OCI-LY7 (cell line): ENCODE measurements around the gene CEACAM1. TPM values are rescaled to one million over a fixed set of nuclear protein-coding genes. Genes with fewer than 3 reads are reported as not detected.

ENCODE experiments used
- BruUV-seq: library from RNA; stranded (reverse); fragments of 400-500 nt; replicated peaks from 2 replicates; lab custom pipeline; 2021; lab: Mats Ljungman, UMichigan
- CTCF ChIA-PET: fragments of 300-600 bp; sonication (Branson Sonifier 250); formaldehyde crosslinking; loops from one replicate; lab custom pipeline; 2022; ENCODE audit warnings: antibody characterized with exemption; ENCODE audit not compliant: unreplicated experiment; lab: Charles Lee
- POLR2A ChIA-PET: fragments of 300-600 bp; sonication (Branson Sonifier 250); formaldehyde crosslinking; loops from one replicate; lab custom pipeline; 2022; ENCODE audit warnings: antibody characterized with exemption; lab: Charles Lee
- DNase-seq: peaks from one replicate; pipeline ENCODE4 v3.0.0-alpha.2; 2015; ENCODE audit warnings: low spot score
- H2AFZ ChIP-seq: fragments of 200-600 bp; sonication (generic), shearing (Covaris generic); 2 replicates; pipeline ENCODE4 v1.6.1; 2014; ENCODE audit warnings: mild to moderate bottlenecking, antibody characterized with exemption, low read length, moderate library complexity
- H3K27ac ChIP-seq: fragments of 200-600 bp; sonication (generic); 2 replicates; pipeline ENCODE4 v1.5.1; 2014; ENCODE audit warnings: mixed run types, low read depth, mild to moderate bottlenecking, moderate library complexity, low read length, inconsistent platforms; ENCODE audit not compliant: poor library complexity, severe bottlenecking
- H3K36me3 ChIP-seq: fragments of 200-600 bp; sonication (generic); 2 replicates; pipeline ENCODE4 v1.6.1; 2014; ENCODE audit warnings: mild to moderate bottlenecking, antibody characterized with exemption, low read length, moderate library complexity, mixed read lengths; ENCODE audit not compliant: insufficient read depth
- H3K4me1 ChIP-seq: fragments of 200-600 bp; sonication (generic); 2 replicates; pipeline ENCODE4 v1.5.1; 2014; ENCODE audit warnings: mild to moderate bottlenecking, low read length; ENCODE audit not compliant: insufficient read depth, poor library complexity, severe bottlenecking
- H3K4me2 ChIP-seq: fragments of 200-600 bp; sonication (generic); 2 replicates; pipeline ENCODE4 v1.6.1; 2014; ENCODE audit warnings: mild to moderate bottlenecking, low read length
- H3K4me3 ChIP-seq: fragments of 200-600 bp; sonication (generic); 2 replicates; pipeline ENCODE4 v1.5.1; 2014; ENCODE audit warnings: mild to moderate bottlenecking, low read depth, low read length; ENCODE audit not compliant: poor library complexity, severe bottlenecking
- H3K79me2 ChIP-seq: fragments of 200-600 bp; sonication (generic); 2 replicates; pipeline ENCODE4 v1.6.1; 2016; ENCODE audit warnings: low read depth, mild to moderate bottlenecking, low read length, moderate library complexity, mixed read lengths; ENCODE audit not compliant: insufficient read depth
- H3K9me2 ChIP-seq: fragments of 200-600 bp; sonication (generic); 2 replicates; pipeline ENCODE4 v1.6.1; 2016; ENCODE audit warnings: mild to moderate bottlenecking, low read length, mixed read lengths; ENCODE audit not compliant: insufficient read depth
- H3K9me3 ChIP-seq: fragments of 200-600 bp; sonication (generic); 2 replicates; pipeline ENCODE4 v1.6.1; 2014; ENCODE audit warnings: mild to moderate bottlenecking, mixed run types, low read length, mixed read lengths
- H4K20me1 ChIP-seq: fragments of 200-600 bp; sonication (generic); 2 replicates; pipeline ENCODE4 v1.6.1; 2014; ENCODE audit warnings: mild to moderate bottlenecking, antibody characterized with exemption, low read length, moderate library complexity, mixed read lengths; ENCODE audit not compliant: insufficient read depth
- EZH2phosphoT487 ChIP-seq: fragments of 200-600 bp; sonication (generic); IDR thresholded peaks from 2 replicates; pipeline ENCODE4 v1.6.1; 2018; ENCODE audit warnings: low read depth, borderline replicate concordance, mild to moderate bottlenecking, mixed run types, antibody characterized with exemption, low read length, moderate library complexity, mixed read lengths
- intact Hi-C: fragments of 100-400 bp; cut with micrococcal nuclease; formaldehyde crosslinking; loops from one replicate; pipeline ENCODE4 v1.10.0; 2022; ENCODE audit not compliant: unreplicated experiment
- total RNA-seq, 2 experiments: library from RNA; depleted of rRNA in 1 of 2; stranded (reverse); fragments of >200 nt in 1 of 2; shearing (Covaris generic) in 1 of 2; gene quantifications; 2 replicates each; pipeline ENCODE4 v1.2.3, GENCODE V29; 2014 to 2022
- TF ChIP-seq, protein P1 (sequence below): fragments of 200-600 bp; sonication (generic); conservative IDR thresholded peaks from 2 replicates; pipeline ENCODE4 v1.5.1; 2014; ENCODE audit warnings: mild to moderate bottlenecking, antibody characterized with exemption, low read length, moderate library complexity, mixed read lengths

Gene CEACAM1
- total RNA-seq, 2 experiments from 2014 or later, result 0.50 to 1.5 TPM

DNA sequence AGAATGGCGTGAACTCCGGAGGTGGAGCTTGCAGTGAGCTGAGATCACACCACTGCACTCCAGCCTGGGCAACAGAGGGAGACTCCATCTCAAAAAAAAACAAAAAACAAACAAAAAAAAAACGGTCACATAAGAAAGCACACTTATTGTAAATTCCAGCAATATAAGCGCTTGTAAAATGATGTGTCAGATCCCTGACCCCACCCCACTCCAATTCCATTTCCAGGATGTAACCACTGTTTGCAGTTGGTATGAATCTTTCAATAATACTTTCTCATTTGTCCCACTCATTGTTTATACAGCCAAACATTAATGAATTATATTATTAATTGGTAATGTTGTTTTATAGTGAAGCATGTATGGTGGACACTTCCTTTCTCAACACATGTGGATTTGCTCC lies 15.9 kb upstream of the CEACAM1 start:
- no peak overlapping the region for H3K4me3 ChIP-seq
- H3K4me1 ChIP-seq, result no peaks in the 10 kb centered on the region
- H3K79me2 ChIP-seq, result no peaks in the 10 kb centered on the region
- TF ChIP-seq, protein P1, sequence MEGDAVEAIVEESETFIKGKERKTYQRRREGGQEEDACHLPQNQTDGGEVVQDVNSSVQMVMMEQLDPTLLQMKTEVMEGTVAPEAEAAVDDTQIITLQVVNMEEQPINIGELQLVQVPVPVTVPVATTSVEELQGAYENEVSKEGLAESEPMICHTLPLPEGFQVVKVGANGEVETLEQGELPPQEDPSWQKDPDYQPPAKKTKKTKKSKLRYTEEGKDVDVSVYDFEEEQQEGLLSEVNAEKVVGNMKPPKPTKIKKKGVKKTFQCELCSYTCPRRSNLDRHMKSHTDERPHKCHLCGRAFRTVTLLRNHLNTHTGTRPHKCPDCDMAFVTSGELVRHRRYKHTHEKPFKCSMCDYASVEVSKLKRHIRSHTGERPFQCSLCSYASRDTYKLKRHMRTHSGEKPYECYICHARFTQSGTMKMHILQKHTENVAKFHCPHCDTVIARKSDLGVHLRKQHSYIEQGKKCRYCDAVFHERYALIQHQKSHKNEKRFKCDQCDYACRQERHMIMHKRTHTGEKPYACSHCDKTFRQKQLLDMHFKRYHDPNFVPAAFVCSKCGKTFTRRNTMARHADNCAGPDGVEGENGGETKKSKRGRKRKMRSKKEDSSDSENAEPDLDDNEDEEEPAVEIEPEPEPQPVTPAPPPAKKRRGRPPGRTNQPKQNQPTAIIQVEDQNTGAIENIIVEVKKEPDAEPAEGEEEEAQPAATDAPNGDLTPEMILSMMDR, result no peak
- no peak for TF ChIP-seq EZH2phosphoT487
- DNase-seq, result no peak
- H2AFZ ChIP-seq, result no peak overlapping the region
- H3K36me3 ChIP-seq, result no peaks in the 10 kb centered on the region
- H3K9me2 ChIP-seq, result no peaks in the 10 kb centered on the region
- H3K4me2 ChIP-seq, result no peak overlapping the region
- H4K20me1 ChIP-seq, result no peaks in the 10 kb centered on the region
- no TSS peak for BruUV-seq
- H3K9me3 ChIP-seq, result no peaks in the 10 kb centered on the region
- intact Hi-C loops, result no loop called here
- CTCF ChIA-PET, result no interaction called here
- H3K27ac ChIP-seq, result no peak overlapping the region
- POLR2A ChIA-PET, result no interaction called here

DNA sequence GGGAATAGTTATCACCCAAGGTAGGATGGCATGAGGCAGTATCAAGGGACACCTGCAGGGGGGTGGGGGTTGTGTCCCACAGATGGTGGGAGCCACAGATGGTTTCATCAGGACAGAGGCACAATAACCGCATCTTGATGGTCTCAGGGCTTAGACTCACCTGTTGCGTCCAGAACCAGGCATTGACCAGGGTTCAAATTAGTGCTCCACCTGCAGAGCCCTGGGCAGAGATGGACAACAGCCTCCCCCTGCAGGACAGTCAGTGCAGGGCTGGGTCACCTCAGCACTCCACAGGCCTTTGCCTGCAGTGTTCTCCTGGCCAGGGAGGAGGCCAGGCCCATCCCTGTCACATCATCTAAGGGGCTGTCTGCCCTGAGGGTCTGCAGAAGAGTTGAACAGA lies 14.5 kb upstream of the CEACAM1 start:
- no peaks in the 10 kb centered on the region for H3K4me1 ChIP-seq
- intact Hi-C loops, result no loop called here
- no peaks in the 10 kb centered on the region for H3K36me3 ChIP-seq
- H3K4me3 ChIP-seq, result no peak overlapping the region
- no peak for TF ChIP-seq EZH2phosphoT487
- TF ChIP-seq, protein P1, result no peak
- H4K20me1 ChIP-seq, result no peaks in the 10 kb centered on the region
- no TSS peak for BruUV-seq
- ChIA-PET CTCF (no interaction called here), POLR2A (no interaction called here)
- DNase-seq, result no peak
- no peaks in the 10 kb centered on the region for H3K9me3 ChIP-seq
- no peak overlapping the region for H2AFZ ChIP-seq
- H3K4me2 ChIP-seq, result no peak overlapping the region
- no peak overlapping the region for H3K27ac ChIP-seq
- no peaks in the 10 kb centered on the region for H3K9me2 ChIP-seq
- no peaks in the 10 kb centered on the region for H3K79me2 ChIP-seq

DNA sequence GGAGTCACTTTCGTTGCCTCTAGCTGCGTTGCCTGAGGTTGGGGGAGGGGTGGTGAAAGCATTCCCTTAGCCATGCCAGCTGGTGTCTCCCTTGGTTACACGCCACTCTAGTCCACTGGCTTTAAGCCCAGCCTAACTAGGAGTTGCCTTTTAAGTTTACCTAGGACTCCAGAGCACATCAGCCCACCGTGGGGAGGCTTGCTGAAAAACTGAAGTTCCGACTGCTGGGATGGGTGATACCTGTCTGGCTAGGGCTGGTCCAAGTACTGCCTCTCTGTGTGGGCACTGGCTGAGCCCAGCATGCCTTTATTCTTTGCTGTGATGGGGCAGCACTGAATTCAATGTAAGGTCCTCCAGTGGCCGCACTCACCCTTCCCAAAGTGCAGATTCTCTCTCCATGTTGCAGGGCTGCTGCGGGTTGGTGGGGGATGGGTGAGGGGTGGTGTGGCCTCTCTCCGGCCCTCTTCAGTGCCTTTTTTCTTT lies 11.8 kb upstream of the CEACAM1 start:
- no peaks in the 10 kb centered on the region for H3K79me2 ChIP-seq
- ChIA-PET CTCF (no interaction called here), POLR2A (no interaction called here)
- H3K4me1 ChIP-seq, result no peaks in the 10 kb centered on the region
- DNase-seq, result no peak
- no peaks in the 10 kb centered on the region for H4K20me1 ChIP-seq
- no peak overlapping the region for H3K27ac ChIP-seq
- no peak overlapping the region for H2AFZ ChIP-seq
- H3K36me3 ChIP-seq, result no peaks in the 10 kb centered on the region
- no TSS peak for BruUV-seq
- H3K9me2 ChIP-seq, result no peaks in the 10 kb centered on the region
- H3K9me3 ChIP-seq, result no peaks in the 10 kb centered on the region
- TF ChIP-seq, protein P1, result no peak
- TF ChIP-seq EZH2phosphoT487, result no peak
- H3K4me2 ChIP-seq, result no peak overlapping the region
- no peak overlapping the region for H3K4me3 ChIP-seq
- intact Hi-C loops, result no loop called here
